Smooth muscle cell (in vitro differentiated cells): Measurements from ENCODE around the gene TTLL8. TPM values are rescaled to one million over a fixed set of nuclear protein-coding genes. Genes with fewer than 3 reads are reported as not detected.

Experiments used
- DNase-seq: peaks from one replicate; lab custom pipeline; 2025; ENCODE audit not compliant: unreplicated experiment; lab: John Stamatoyannopoulos, UW
- H2AFZ ChIP-seq: fragments of 200-600 bp; sonication (generic); 2 replicates; pipeline ENCODE4 v1.6.0; 2016; ENCODE audit warnings: antibody characterized with exemption, low read depth, mild to moderate bottlenecking
- H3F3A ChIP-seq: fragments of 200-600 bp; sonication (generic); 2 replicates; pipeline ENCODE4 v1.6.0; 2017; ENCODE audit warnings: antibody characterized with exemption, low read depth
- H3K27ac ChIP-seq: fragments of 200-600 bp; sonication (generic); 2 replicates; pipeline ENCODE4 v1.5.1; 2016; ENCODE audit warnings: low read depth, mild to moderate bottlenecking
- H3K27me3 ChIP-seq: fragments of 200-600 bp; sonication (generic); 2 replicates; pipeline ENCODE4 v1.6.1; 2016; ENCODE audit warnings: low read depth, mild to moderate bottlenecking
- H3K36me3 ChIP-seq: fragments of 200-600 bp; sonication (generic); 2 replicates; pipeline ENCODE4 v1.5.1; 2016; ENCODE audit warnings: low read depth
- H3K4me1 ChIP-seq: fragments of 200-600 bp; sonication (generic); 2 replicates; pipeline ENCODE4 v1.5.1; 2016; ENCODE audit warnings: low read depth
- H3K4me2 ChIP-seq: fragments of 200-600 bp; sonication (generic); 2 replicates; pipeline ENCODE4 v1.6.0; 2016; ENCODE audit warnings: mild to moderate bottlenecking
- H3K4me3 ChIP-seq: fragments of 200-600 bp; sonication (generic); 2 replicates; pipeline ENCODE4 v1.5.1; 2016; ENCODE audit warnings: mild to moderate bottlenecking
- H3K79me2 ChIP-seq: fragments of 200-600 bp; sonication (generic); 2 replicates; pipeline ENCODE4 v1.6.0; 2016; ENCODE audit warnings: low read depth, mild to moderate bottlenecking
- H3K9ac ChIP-seq: fragments of 200-600 bp; sonication (generic); 2 replicates; pipeline ENCODE4 v1.6.0; 2016; ENCODE audit warnings: low read depth
- H3K9me3 ChIP-seq: fragments of 200-600 bp; sonication (generic); replicated peaks from 2 replicates; pipeline ENCODE4 v1.5.1; 2016; ENCODE audit warnings: low read depth
- H4K20me1 ChIP-seq: fragments of 200-600 bp; sonication (generic); 2 replicates; pipeline ENCODE4 v1.6.0; 2016; ENCODE audit warnings: low read depth
- WGBS: methylation state at CpG from one replicate; pipeline ENCODE4 v1.1.7; 2016; ENCODE audit warnings: low lambda C conversion rate; 5-methylcytosine and 5-hydroxymethylcytosine counted together
- polyA plus RNA-seq: library from polyadenylated mRNA; unstranded; fragments of >200 nt; fragmentation: Nextera tagmentation; extraction: Ambion mirVana; gene quantifications from 2 replicates; pipeline ENCODE4 v1.2.1, GENCODE V29; 2016
- total RNA-seq: library from RNA; depleted of rRNA; stranded (reverse); fragments of >200 nt; gene quantifications from 2 replicates; pipeline ENCODE4 v1.2.3, GENCODE V29; 2014
- TF ChIP-seq, protein P1 (sequence below): fragments of 200-600 bp; sonication (generic); IDR thresholded peaks from 2 replicates; pipeline ENCODE4 v1.5.1; 2017; ENCODE audit warnings: borderline replicate concordance, mild to moderate bottlenecking, antibody characterized with exemption; ENCODE audit not compliant: insufficient read depth, poor library complexity, severe bottlenecking

Gene TTLL8
- total and polyA plus RNA-seq, 2 experiments from 2014 or later: 0.10 TPM; not detected in 1

- Histone ChIP-seq H3K36me3 (no peaks in the 10 kb centered on the region), H3K4me3 (no peak overlapping the region), H3K9ac (no peak overlapping the region), H2AFZ (no peak overlapping the region), H3F3A (no peaks in the 10 kb centered on the region), H3K9me3 (no peaks in the 10 kb centered on the region), H3K79me2 (no peaks in the 10 kb centered on the region), H3K4me1 (no peaks in the 10 kb centered on the region), H3K4me2 (no peak overlapping the region), H4K20me1 (no peaks in the 10 kb centered on the region), H3K27ac (no peak overlapping the region), H3K27me3 (no peaks in the 10 kb centered on the region)
- 88% methylated on average over 23 of the region's 24 CpGs for WGBS
- TF ChIP-seq, protein P1, sequence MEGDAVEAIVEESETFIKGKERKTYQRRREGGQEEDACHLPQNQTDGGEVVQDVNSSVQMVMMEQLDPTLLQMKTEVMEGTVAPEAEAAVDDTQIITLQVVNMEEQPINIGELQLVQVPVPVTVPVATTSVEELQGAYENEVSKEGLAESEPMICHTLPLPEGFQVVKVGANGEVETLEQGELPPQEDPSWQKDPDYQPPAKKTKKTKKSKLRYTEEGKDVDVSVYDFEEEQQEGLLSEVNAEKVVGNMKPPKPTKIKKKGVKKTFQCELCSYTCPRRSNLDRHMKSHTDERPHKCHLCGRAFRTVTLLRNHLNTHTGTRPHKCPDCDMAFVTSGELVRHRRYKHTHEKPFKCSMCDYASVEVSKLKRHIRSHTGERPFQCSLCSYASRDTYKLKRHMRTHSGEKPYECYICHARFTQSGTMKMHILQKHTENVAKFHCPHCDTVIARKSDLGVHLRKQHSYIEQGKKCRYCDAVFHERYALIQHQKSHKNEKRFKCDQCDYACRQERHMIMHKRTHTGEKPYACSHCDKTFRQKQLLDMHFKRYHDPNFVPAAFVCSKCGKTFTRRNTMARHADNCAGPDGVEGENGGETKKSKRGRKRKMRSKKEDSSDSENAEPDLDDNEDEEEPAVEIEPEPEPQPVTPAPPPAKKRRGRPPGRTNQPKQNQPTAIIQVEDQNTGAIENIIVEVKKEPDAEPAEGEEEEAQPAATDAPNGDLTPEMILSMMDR: no peak
- no peak for DNase-seq
Measured at GRCh38 chr22:50032109-50032871, 25.8 kb downstream of the TTLL8 start.

DNA sequence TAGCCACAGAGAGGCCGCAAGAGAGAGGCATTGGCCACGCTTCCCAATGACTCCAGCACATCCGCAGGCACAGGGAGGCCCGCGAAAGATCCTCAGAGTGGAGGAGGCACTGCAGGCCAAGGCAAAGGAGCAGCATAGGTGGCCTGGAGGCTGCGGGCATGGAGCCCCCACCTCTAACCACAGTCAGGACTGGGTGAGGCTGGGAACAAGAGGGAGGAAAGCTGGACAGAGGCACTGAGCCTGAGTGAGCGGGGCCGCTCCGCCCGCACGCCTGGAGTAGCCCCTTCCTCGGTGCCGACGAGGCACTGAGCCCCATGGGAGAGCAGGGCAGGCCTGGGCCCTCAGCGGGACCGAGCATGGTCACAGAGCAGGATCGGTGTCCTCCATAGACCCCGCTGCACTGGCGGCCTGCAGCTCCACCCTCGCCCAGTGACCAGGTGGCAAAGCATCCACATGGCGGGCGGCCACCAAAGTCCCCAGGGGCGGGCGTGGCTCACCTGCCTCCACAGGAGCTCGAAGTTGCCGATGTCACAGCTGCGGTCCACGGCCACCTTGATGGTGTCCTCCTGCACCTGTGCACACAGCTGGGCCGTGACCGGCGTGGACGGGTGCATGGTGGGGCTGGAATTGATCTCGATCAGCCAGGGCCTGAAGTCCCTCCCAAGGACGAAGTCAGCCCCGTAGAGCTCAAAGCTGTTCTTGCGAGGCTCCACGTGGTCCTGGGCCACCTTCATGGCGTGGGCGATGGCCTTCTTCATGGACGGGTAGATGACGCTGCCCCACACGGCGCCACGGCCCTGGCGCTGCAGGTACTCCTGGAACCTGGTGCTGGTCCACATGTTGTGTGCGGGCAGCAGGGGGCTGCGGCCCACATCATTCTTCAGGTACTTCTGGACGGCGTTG, 26.7 kb downstream of the TTLL8 start:
- H3K27ac ChIP-seq: no peak overlapping the region
- no peak overlapping the region for H2AFZ ChIP-seq
- no peaks in the 10 kb centered on the region for H3K27me3 ChIP-seq
- no peak overlapping the region for H3K4me2 ChIP-seq
- WGBS: 94% methylated on average over 49 of the region's 49 CpGs
- no peak overlapping the region for H3K9ac ChIP-seq
- no peaks in the 10 kb centered on the region for H4K20me1 ChIP-seq
- H3K36me3 ChIP-seq: no peaks in the 10 kb centered on the region
- DNase-seq: no peak
- no peaks in the 10 kb centered on the region for H3K9me3 ChIP-seq
- no peaks in the 10 kb centered on the region for H3K79me2 ChIP-seq
- H3F3A ChIP-seq: no peaks in the 10 kb centered on the region
- TF ChIP-seq, protein P1: no peak
- no peaks in the 10 kb centered on the region for H3K4me1 ChIP-seq
- no peak overlapping the region for H3K4me3 ChIP-seq

DNA sequence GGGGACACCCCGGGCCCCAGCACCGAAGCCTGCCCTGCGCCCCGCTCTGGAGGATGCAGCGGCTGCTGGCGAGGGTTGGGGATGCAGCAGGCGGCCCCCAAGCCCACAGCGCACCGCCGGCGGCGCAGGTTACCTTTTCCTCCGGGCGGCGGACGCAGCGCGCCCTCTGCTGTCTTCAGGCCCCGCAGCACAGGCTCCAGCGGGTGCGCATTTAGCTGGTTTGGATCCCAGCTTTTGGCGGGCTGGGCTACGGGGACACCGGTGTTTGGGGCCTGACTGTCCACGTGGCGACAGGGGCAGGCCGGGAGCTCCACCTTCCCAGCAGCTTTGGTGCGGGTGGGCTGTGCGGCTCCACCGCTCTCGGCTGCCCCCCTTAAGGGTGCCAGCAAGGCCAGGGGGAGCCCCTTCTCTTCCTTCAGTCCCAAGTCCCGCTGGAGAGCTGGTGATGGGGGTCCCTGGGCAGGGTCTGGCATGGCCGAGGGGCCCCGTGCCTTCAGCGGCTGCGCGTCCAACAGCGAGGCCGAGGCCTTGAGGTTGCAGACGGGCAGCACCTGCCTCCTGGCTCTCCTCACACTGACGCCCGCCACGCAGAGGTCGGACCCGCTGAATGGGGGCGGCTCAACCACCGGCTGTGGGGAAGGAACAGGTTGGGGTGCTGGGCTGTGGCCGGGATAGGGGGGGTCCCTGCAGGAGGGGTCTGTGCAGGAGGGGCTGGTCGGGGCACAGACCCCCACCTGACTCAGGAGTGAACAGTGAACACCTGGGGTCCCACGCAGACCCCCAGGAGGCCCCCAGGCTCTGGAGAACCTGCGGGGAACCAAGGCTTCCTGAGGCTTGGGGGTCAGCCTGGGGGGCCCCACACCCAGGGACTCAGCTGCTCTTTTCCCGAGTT, 27.6 kb downstream of the TTLL8 start:
- Histone ChIP-seq H3K4me1 (no peaks in the 10 kb centered on the region), H4K20me1 (no peaks in the 10 kb centered on the region), H2AFZ (no peak overlapping the region), H3K27me3 (no peaks in the 10 kb centered on the region), H3K36me3 (no peaks in the 10 kb centered on the region), H3K4me3 (peak overlapping the region; percentile 17), H3K9me3 (no peaks in the 10 kb centered on the region), H3K4me2 (peak overlapping the region; percentile 78), H3K9ac (no peak overlapping the region), H3F3A (no peaks in the 10 kb centered on the region), H3K27ac (no peak overlapping the region), H3K79me2 (no peaks in the 10 kb centered on the region)
- TF ChIP-seq, protein P1: peak; percentile 80
- 36% methylated on average over 49 of the region's 52 CpGs for WGBS
- DNase-seq: no peak
